K562 (cell line): Measurements from ENCODE around the gene MBD2. TPM values are rescaled to one million over a fixed set of nuclear protein-coding genes. Genes with fewer than 3 reads are reported as not detected.

Experiments used
- ATAC-seq: fragments of 200-7000 bp; cut with Tn5 transposase; 3 replicates; pipeline ENCODE4 v1.9.1; 2020; ENCODE audit warnings: moderate library complexity
- BruUV-seq: library from RNA; stranded (reverse); fragments of 400-500 nt; replicated peaks from 2 replicates; lab custom pipeline; 2021; lab: Mats Ljungman, UMichigan
- CTCF ChIA-PET: fragments of 300-600 bp; formaldehyde crosslinking; extraction: SDS; loops from one replicate; lab custom pipeline; 2021; ENCODE audit warnings: low intra/inter-chr PET ratio; lab: Yijun Ruan, JAX
- POLR2A ChIA-PET: fragments of 300-600, 350-650 bp; sonication (Branson Sonifier 250); formaldehyde crosslinking; extraction: SDS; loops from one replicate; lab custom pipeline; 2021; ENCODE audit warnings: antibody characterized with exemption, inconsistent platforms; lab: Yijun Ruan, JAX
- DNase-seq, 4 experiments: peaks; one replicate each; pipeline versions ENCODE4 v3.0.0 to v3.0.0-alpha.2; 2011 to 2018; ENCODE audit warnings: low spot score in 3 of 4, mixed read lengths in 3 of 4; ENCODE audit errors: extremely low read depth in 1 of 4
- FAIRE-seq: peaks from 2 replicates; lab custom pipeline; 2011; peaks lifted over from hg19 to GRCh38; lab: Jason Lieb, UNC
- H2AFZ ChIP-seq: 2 replicates; pipeline ENCODE4 v1.6.0; 2011; ENCODE audit warnings: low read depth, low read length, control low read depth, inconsistent platforms
- H3K27ac ChIP-seq: fragments of 200-600 bp; 3 replicates; pipeline ENCODE4 v1.8.0; 2011; ENCODE audit warnings: low read depth, mild to moderate bottlenecking, control low read depth, inconsistent platforms, low read length, moderate library complexity, mixed read lengths; ENCODE audit errors: extremely low read depth
- H3K27me3 ChIP-seq, 2 experiments: fragments of 300-600 bp in 1 of 2; 2 replicates in 1 of 2; 3 replicates in 1 of 2; pipeline versions ENCODE4 v1.6.0 to v1.8.0; 2011; ENCODE audit warnings: inconsistent platforms in 2 of 2, low read length in 2 of 2, mild to moderate bottlenecking in 1 of 2, mixed read lengths in 1 of 2, moderate library complexity in 1 of 2; ENCODE audit not compliant: control insufficient read depth in 2 of 2, insufficient read depth in 2 of 2
- H3K36me3 ChIP-seq: fragments of 300-600 bp; 3 replicates; pipeline ENCODE4 v1.8.0; 2011; ENCODE audit warnings: mild to moderate bottlenecking, low read length, inconsistent platforms; ENCODE audit not compliant: control insufficient read depth, insufficient read depth
- H3K4me1 ChIP-seq, 2 experiments: fragments of 200-600 bp in 1 of 2; replicated peaks in 1 of 2; 2 replicates in 1 of 2; 3 replicates in 1 of 2; pipeline versions ENCODE4 v1.5.1 to v1.8.0; 2011; ENCODE audit warnings: inconsistent platforms in 2 of 2, low read length in 2 of 2, mild to moderate bottlenecking in 1 of 2, mixed read lengths in 1 of 2, moderate library complexity in 1 of 2; ENCODE audit not compliant: control insufficient read depth in 2 of 2, insufficient read depth in 2 of 2
- H3K4me2 ChIP-seq: 2 replicates; pipeline ENCODE4 v1.6.1; 2011; ENCODE audit warnings: low read length, control low read depth, inconsistent platforms, mixed read lengths; ENCODE audit not compliant: insufficient read depth
- H3K4me3 ChIP-seq: fragments of 200-600 bp; sonication (generic), shearing (Covaris generic); 2 replicates; pipeline ENCODE4 v1.5.1; 2016; ENCODE audit warnings: control low read depth, inconsistent platforms
- H3K79me2 ChIP-seq: fragments of 200-600 bp; 3 replicates; pipeline ENCODE4 v1.8.0; 2011; ENCODE audit warnings: low read length, inconsistent platforms; ENCODE audit not compliant: control insufficient read depth, insufficient read depth
- H3K9ac ChIP-seq, 2 experiments: 2 replicates each; pipeline versions ENCODE4 v1.6.0 to v1.6.1; 2011; ENCODE audit warnings: low read depth in 2 of 2, low read length in 2 of 2, control low read depth in 1 of 2, inconsistent platforms in 1 of 2, mild to moderate bottlenecking in 1 of 2, mixed read lengths in 1 of 2; ENCODE audit not compliant: insufficient read depth in 1 of 2
- H3K9me1 ChIP-seq: one replicate; pipeline ENCODE4 v1.6.0; 2011; ENCODE audit warnings: inconsistent platforms, mild to moderate bottlenecking, low read length, moderate library complexity; ENCODE audit not compliant: control insufficient read depth, insufficient read depth
- H3K9me3 ChIP-seq: replicated peaks from 2 replicates; pipeline ENCODE4 v1.5.1; 2011; ENCODE audit warnings: low read depth, low read length, inconsistent platforms; ENCODE audit not compliant: control insufficient read depth, insufficient read depth
- H4K20me1 ChIP-seq: replicated peaks from 2 replicates; pipeline ENCODE4 v1.6.1; 2011; ENCODE audit warnings: low read length, inconsistent platforms, mixed read lengths; ENCODE audit not compliant: control insufficient read depth, insufficient read depth
- BRF1 ChIP-seq: IDR thresholded peaks from 3 replicates; pipeline ENCODE4 v1.6.1; 2011; ENCODE audit warnings: borderline replicate concordance, mild to moderate bottlenecking; ENCODE audit not compliant: insufficient read length; ENCODE audit errors: extremely low read depth
- DDX20 ChIP-seq: fragments of 450-650 bp; IDR thresholded peaks from 2 replicates; pipeline ENCODE4 v1.6.1; 2016; ENCODE audit warnings: missing genetic modification characterization, low read depth, mild to moderate bottlenecking, missing compliant biosample characterization, moderate library complexity
- E2F6 ChIP-seq, 2 experiments: IDR thresholded peaks; 2 replicates each; pipeline ENCODE4 v1.6.1; 2011; ENCODE audit warnings: borderline replicate concordance in 1 of 2, control low read depth in 1 of 2, low read depth in 1 of 2, low read length in 1 of 2, mild to moderate bottlenecking in 1 of 2, mixed read lengths in 1 of 2, moderate library complexity in 1 of 2; ENCODE audit not compliant: insufficient read depth in 1 of 2, insufficient read length in 1 of 2, poor library complexity in 1 of 2, severe bottlenecking in 1 of 2; ENCODE audit errors: extremely low read depth in 1 of 2
- ETV6 ChIP-seq, 3 experiments: fragments of 150-350 bp in 1 of 3; sonication (generic) in 1 of 3; formaldehyde crosslinking in 1 of 3; IDR thresholded peaks; 2 replicates each; pipeline versions ENCODE4 v1.6.1 to v1.8.0; 2014 to 2022; ENCODE audit warnings: borderline replicate concordance in 2 of 3, low read depth in 2 of 3, antibody characterized with exemption in 1 of 3, low read length in 1 of 3, mild to moderate bottlenecking in 1 of 3, missing genetic modification reagents in 1 of 3
- HDAC8 ChIP-seq: fragments of 450-650 bp; IDR thresholded peaks from 2 replicates; pipeline ENCODE4 v1.6.1; 2016; ENCODE audit warnings: mild to moderate bottlenecking, missing genetic modification characterization, moderate library complexity, missing compliant biosample characterization
- HLTF ChIP-seq: fragments of 450-650 bp; IDR thresholded peaks from 2 replicates; pipeline ENCODE4 v1.6.1; 2016
- MIER1 ChIP-seq: fragments of 450-650 bp; IDR thresholded peaks from 2 replicates; pipeline ENCODE4 v1.6.1; 2016; ENCODE audit warnings: antibody characterized with exemption, mild to moderate bottlenecking, low read depth
- NRF1 ChIP-seq, 2 experiments: fragments of 450-650 bp; IDR thresholded peaks in 1 of 2; conservative IDR thresholded peaks in 1 of 2; 2 replicates each; pipeline ENCODE4 v1.6.1; 2014; ENCODE audit warnings: mild to moderate bottlenecking in 2 of 2
- PBX2 ChIP-seq, 2 experiments: IDR thresholded peaks in 1 of 2; conservative IDR thresholded peaks in 1 of 2; 2 replicates each; pipeline ENCODE4 v1.6.1; 2016; ENCODE audit warnings: low read depth in 2 of 2, mild to moderate bottlenecking in 1 of 2, missing compliant biosample characterization in 1 of 2, missing genetic modification characterization in 1 of 2, moderate library complexity in 1 of 2
- SNIP1 ChIP-seq: fragments of 450-650 bp; IDR thresholded peaks from 2 replicates; pipeline ENCODE4 v1.7.1; 2017; ENCODE audit warnings: low read depth, mild to moderate bottlenecking
- THRA ChIP-seq: fragments of 450-650 bp; IDR thresholded peaks from 2 replicates; pipeline ENCODE4 v1.6.1; 2017; ENCODE audit warnings: mild to moderate bottlenecking, moderate library complexity
- U2AF1 ChIP-seq: fragments of 200-400 bp; formaldehyde crosslinking; optimal IDR thresholded peaks from 2 replicates; pipeline ENCODE3; 2017; ENCODE audit warnings: mild to moderate bottlenecking, low read depth, low read length, moderate library complexity
- WHSC1 ChIP-seq: IDR thresholded peaks from one replicate; pipeline ENCODE4 v1.6.1; 2012; ENCODE audit warnings: low read length, control low read depth, inconsistent platforms
- in situ Hi-C: fragments of 300-500 bp; cut with MboI; formaldehyde crosslinking; loops from 4 replicates; pipeline ENCODE4 v1.15.0; 2018; ENCODE audit warnings: inconsistent platforms, mixed read lengths
- intact Hi-C: fragments of 100-400 bp; cut with micrococcal nuclease; formaldehyde crosslinking; loops from 2 replicates; pipeline ENCODE4 v1.14.2; 2022
- polyA plus RNA-seq, 8 experiments: library from polyadenylated mRNA; depleted of rRNA in 4 of 8; stranded (reverse) in 5 of 8; unstranded in 3 of 8; fragments of >200 nt; fragmentation: Nextera tagmentation in 2 of 8; fragmentation: Illumina TruSeq in 1 of 8; extraction: Ambion mirVana in 2 of 8; extraction: Trizol in 1 of 8; gene quantifications; 2 replicates each; pipeline versions ENCODE4 v1.2.1 to v1.2.3, GENCODE V29; 2011 to 2014; ENCODE audit warnings: inconsistent platforms in 1 of 8, missing spikeins in 1 of 8
- total RNA-seq, 7 experiments: library from RNA; depleted of rRNA in 6 of 7; stranded (reverse); fragments of >200 nt in 6 of 7; fragmentation: Illumina TruSeq in 2 of 7; extraction: Trizol in 2 of 7; gene quantifications; 2 replicates each; pipeline versions ENCODE4 v1.2.1 to v1.2.3, GENCODE V29; 2011 to 2021; ENCODE audit warnings: low replicate concordance in 1 of 7
- TF ChIP-seq, protein P1 (sequence below): sonication (generic); formaldehyde crosslinking; IDR thresholded peaks from 2 replicates; pipeline ENCODE4 v1.8.1; 2023; ENCODE audit warnings: mild to moderate bottlenecking, missing genetic modification reagents

MBD2 gene
- total and polyA plus RNA-seq, 9 of the 15 experiments (the other 6 are each of a cell fraction or from before 2014, with no cell fraction given) = 4.4 to 40.2 (median 13.9) TPM

- Histone ChIP-seq H3K4me1 (peaks cover 0 to 4% of the 10 kb centered on the region in 2 experiments; a peak in 1 of 5 replicates), H3K27ac (no peak overlapping the region), H3K9ac (no peak overlapping the region), H3K4me2 (no peak overlapping the region), H3K27me3 (no peaks in the 10 kb centered on the region), H3K4me3 (no peak overlapping the region), H3K9me3 (no peaks in the 10 kb centered on the region), H4K20me1 (no peaks in the 10 kb centered on the region), H3K9me1 (no peaks in the 10 kb centered on the region), H3K79me2 (no peaks in the 10 kb centered on the region), H2AFZ (no peak overlapping the region), H3K36me3 (no peaks in the 10 kb centered on the region)
- BruUV-seq = no TSS peak
- no peak for FAIRE-seq
- intact Hi-C loops = loop anchor here (10.0 kb wide), 1 partner anchor 127 kb away; no protein-coding TSS in a partner anchor
- in situ Hi-C loops = no loop called here
- DNase-seq = no peak
- ChIA-PET CTCF (no interaction called here), POLR2A (no interaction called here)
- ATAC-seq = no peak
- TF ChIP-seq PBX2 (CRISPR knock-in tag; IDR thresholded peaks at IDR 0.05; ENCODE audit: low read depth) (no peak), PBX2 (tag; conservative IDR thresholded peaks at IDR 0.05; ENCODE audit: low read depth) (no peak), NRF1 (conservative IDR thresholded peaks at IDR 0.05 in 1 of 2, IDR thresholded peaks at IDR 0.05 in 1 of 2) (no peak), WHSC1 (no peak), BRF1 (no peak), THRA (no peak), DDX20 (tag) (no peak), HLTF (no peak), E2F6 (IDR thresholded peaks at IDR 0.05; ENCODE audit: borderline replicate concordance in 1 of 2, extremely low read depth in 1 of 2, insufficient read depth in 1 of 2, insufficient read length in 1 of 2, low read depth in 1 of 2, low read length in 1 of 2, poor library complexity in 1 of 2, severe bottlenecking in 1 of 2) (no peak), U2AF1 (no peak), MIER1 (no peak), HDAC8 (tag) (no peak), ETV6 (IDR thresholded peaks at IDR 0.05; ENCODE audit: borderline replicate concordance in 1 of 2, low read depth in 2 of 2, low read length in 1 of 2) (no peak), ETV6 (CRISPR knock-in tag; IDR thresholded peaks at IDR 0.05; ENCODE audit: borderline replicate concordance) (no peak), SNIP1 (no peak)
- TF ChIP-seq, protein P1, sequence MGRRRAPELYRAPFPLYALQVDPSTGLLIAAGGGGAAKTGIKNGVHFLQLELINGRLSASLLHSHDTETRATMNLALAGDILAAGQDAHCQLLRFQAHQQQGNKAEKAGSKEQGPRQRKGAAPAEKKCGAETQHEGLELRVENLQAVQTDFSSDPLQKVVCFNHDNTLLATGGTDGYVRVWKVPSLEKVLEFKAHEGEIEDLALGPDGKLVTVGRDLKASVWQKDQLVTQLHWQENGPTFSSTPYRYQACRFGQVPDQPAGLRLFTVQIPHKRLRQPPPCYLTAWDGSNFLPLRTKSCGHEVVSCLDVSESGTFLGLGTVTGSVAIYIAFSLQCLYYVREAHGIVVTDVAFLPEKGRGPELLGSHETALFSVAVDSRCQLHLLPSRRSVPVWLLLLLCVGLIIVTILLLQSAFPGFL (CRISPR knock-in tag) = no peak
These were observed 76.3 kb downstream of the MBD2 start for GRCh38 chr18:54148151-54148550.
